HepG2 (cell line): ENCODE results near the gene DMGDH. TPM values are rescaled to one million over a fixed set of nuclear protein-coding genes. Genes with fewer than 3 reads are reported as not detected.
A peak's percentile ranks its signal among the peaks of the same experiment; 100 is the strongest.

ENCODE experiments used
- ATF2 ChIP-seq: sonication (generic); formaldehyde crosslinking; IDR thresholded peaks from 2 replicates; pipeline ENCODE4 v1.4.0; 2020; ENCODE audit warnings: missing genetic modification reagents
- BCLAF1 ChIP-seq: fragments of 450-650 bp; IDR thresholded peaks from 2 replicates; pipeline ENCODE4 v1.6.1; 2017; ENCODE audit warnings: mild to moderate bottlenecking
- DPF2 ChIP-seq: sonication (generic); formaldehyde crosslinking; IDR thresholded peaks from 2 replicates; pipeline ENCODE4 v1.4.0; 2020; ENCODE audit warnings: mild to moderate bottlenecking, low read depth, missing genetic modification reagents, borderline replicate concordance
- FLYWCH1 ChIP-seq: sonication (generic); formaldehyde crosslinking; IDR thresholded peaks from 2 replicates; pipeline ENCODE4 v1.8.1; 2023; ENCODE audit warnings: mild to moderate bottlenecking, missing genetic modification reagents
- JDP2 ChIP-seq: sonication (generic); formaldehyde crosslinking; IDR thresholded peaks from 2 replicates; pipeline ENCODE4 v1.8.1; 2022; ENCODE audit warnings: missing genetic modification reagents, borderline replicate concordance
- NCOA1 ChIP-seq: sonication (generic); formaldehyde crosslinking; IDR thresholded peaks from 2 replicates; pipeline ENCODE4 v1.9.0; 2021; ENCODE audit warnings: missing genetic modification reagents
- NFIC ChIP-seq: IDR thresholded peaks from 2 replicates; pipeline ENCODE4 v1.6.1; 2012; ENCODE audit warnings: mild to moderate bottlenecking, low read length, inconsistent platforms
- NR0B2 ChIP-seq: sonication (generic); formaldehyde crosslinking; IDR thresholded peaks from 2 replicates; pipeline ENCODE4 v1.4.0; 2020; ENCODE audit warnings: mild to moderate bottlenecking, missing genetic modification reagents
- PHF20 ChIP-seq: sonication (generic); formaldehyde crosslinking; IDR thresholded peaks from 2 replicates; pipeline ENCODE4 v1.5.0; 2020; ENCODE audit warnings: mild to moderate bottlenecking, missing genetic modification reagents
- RFX3 ChIP-seq: IDR thresholded peaks from 2 replicates; pipeline ENCODE4 v1.6.1; 2016; ENCODE audit warnings: missing biosample characterization, missing genetic modification reagents
- RXRA ChIP-seq: sonication (generic); formaldehyde crosslinking; IDR thresholded peaks from 2 replicates; pipeline ENCODE4 v1.5.1; 2020; ENCODE audit warnings: missing genetic modification reagents
- SKIL ChIP-seq: sonication (generic); formaldehyde crosslinking; IDR thresholded peaks from 2 replicates; pipeline ENCODE4 v1.8.0; 2022; ENCODE audit warnings: missing genetic modification reagents, mild to moderate bottlenecking, moderate library complexity, borderline replicate concordance
- SMAD1 ChIP-seq: sonication (generic); formaldehyde crosslinking; IDR thresholded peaks from 2 replicates; pipeline ENCODE4 v1.4.0; 2020; ENCODE audit warnings: missing genetic modification reagents, low read depth, mild to moderate bottlenecking, borderline replicate concordance
- SP4 ChIP-seq: sonication (generic); formaldehyde crosslinking; IDR thresholded peaks from 2 replicates; pipeline ENCODE4 v1.8.1; 2023; ENCODE audit warnings: mild to moderate bottlenecking, missing genetic modification reagents
- YEATS2 ChIP-seq: sonication (generic); formaldehyde crosslinking; IDR thresholded peaks from 2 replicates; pipeline ENCODE4 v1.4.0; 2020; ENCODE audit warnings: missing genetic modification reagents, borderline replicate concordance
- ZFP91 ChIP-seq: sonication (generic); formaldehyde crosslinking; IDR thresholded peaks from 2 replicates; pipeline ENCODE4 v1.9.0; 2022; ENCODE audit warnings: missing genetic modification reagents, mild to moderate bottlenecking, borderline replicate concordance
- ZMYM2 ChIP-seq: sonication (generic); formaldehyde crosslinking; IDR thresholded peaks from 2 replicates; pipeline ENCODE4 v1.8.0; 2022; ENCODE audit warnings: mild to moderate bottlenecking, missing genetic modification reagents
- ZNF446 ChIP-seq: sonication (generic); formaldehyde crosslinking; IDR thresholded peaks from 2 replicates; pipeline ENCODE4 v1.5.0; 2020; ENCODE audit warnings: mild to moderate bottlenecking, missing genetic modification reagents
- ZNF451 ChIP-seq: sonication (generic); formaldehyde crosslinking; IDR thresholded peaks from 2 replicates; pipeline ENCODE4 v1.5.0; 2020; ENCODE audit warnings: mild to moderate bottlenecking, missing genetic modification reagents
- ZNF543 ChIP-seq: sonication (generic); formaldehyde crosslinking; IDR thresholded peaks from 2 replicates; pipeline ENCODE4 v1.4.0; 2020; ENCODE audit warnings: mild to moderate bottlenecking, missing genetic modification reagents
- ZNF607 ChIP-seq: sonication (generic); formaldehyde crosslinking; IDR thresholded peaks from 2 replicates; pipeline ENCODE4 v1.5.1; 2020; ENCODE audit warnings: missing genetic modification reagents, mild to moderate bottlenecking, borderline replicate concordance
- ZNF777 ChIP-seq: sonication (generic); formaldehyde crosslinking; IDR thresholded peaks from 2 replicates; pipeline ENCODE4 v1.4.0; 2020; ENCODE audit warnings: missing genetic modification reagents
- ZNF850 ChIP-seq: sonication (generic); formaldehyde crosslinking; conservative IDR thresholded peaks from 2 replicates; pipeline ENCODE4 v1.9.0; 2021; ENCODE audit warnings: mild to moderate bottlenecking, missing genetic modification reagents
- polyA plus RNA-seq, 8 experiments: library from polyadenylated mRNA; depleted of rRNA in 3 of 8; stranded (reverse) in 7 of 8; unstranded in 1 of 8; fragments of >200 nt; fragmentation: Illumina TruSeq in 4 of 8; extraction: Trizol in 4 of 8; gene quantifications; 2 replicates each; pipeline versions ENCODE4 v1.2.1 to v1.2.3, GENCODE V29; 2011 to 2016; ENCODE audit warnings: low read depth in 4 of 8, missing spikeins in 1 of 8, mixed read lengths in 1 of 8; ENCODE audit not compliant: insufficient read depth in 1 of 8
- total RNA-seq, 5 experiments: library from RNA; depleted of rRNA; stranded (reverse); fragments of >200 nt; fragmentation: Illumina TruSeq; extraction: Trizol; gene quantifications; 2 replicates each; pipeline ENCODE4 v1.2.3, GENCODE V29; 2016; ENCODE audit warnings: low read depth in 1 of 5

Gene DMGDH
- total and polyA plus RNA-seq, 2 of the 13 experiments (the other 11 are each of a cell fraction or from before 2014, with no cell fraction given), result 3.6 to 7.9 TPM

GRCh38 chr5:78985725-78986223 is 83.7 kb downstream of the DMGDH start (continued):
- no peak for TF ChIP-seq BCLAF1
- TF ChIP-seq JDP2 (CRISPR knock-in tag), result no peak; the same call in 1 of the 2 replicates
- TF ChIP-seq SMAD1 (CRISPR knock-in tag), result no peak
- peak; percentile 67; the same call in 1 of the 2 replicates for TF ChIP-seq ZMYM2
- peak; percentile 87 for TF ChIP-seq ZNF543 (CRISPR knock-in tag)
- TF ChIP-seq ZNF607 (CRISPR knock-in tag), result 0 out of 2 replicates have a peak, but pooled peaks have one; percentile 48
- TF ChIP-seq NFIC, result peak; percentile 80
- TF ChIP-seq SKIL, result peak; percentile 97
- no peak for TF ChIP-seq ZNF850 (CRISPR knock-in tag)
- TF ChIP-seq DPF2, result peak; percentile 93
- TF ChIP-seq YEATS2 (CRISPR knock-in tag), result peak; percentile 76; the same call in 1 of the 2 replicates
- peak; percentile 99 for TF ChIP-seq RXRA
- TF ChIP-seq ZNF446 (CRISPR knock-in tag), result no peak
- no peak for TF ChIP-seq FLYWCH1 (CRISPR knock-in tag)
- TF ChIP-seq ZFP91 (CRISPR knock-in tag), result peak; percentile 59; the same call in 1 of the 2 replicates
- peak; percentile 94 for TF ChIP-seq ATF2 (CRISPR knock-in tag)
- TF ChIP-seq ZNF451 (CRISPR knock-in tag), result 0 out of 2 replicates have a peak, but pooled peaks have one; percentile 52
- no peak; the same call in 1 of the 2 replicates for TF ChIP-seq PHF20
- peak; percentile 35; the same call in 1 of the 2 replicates for TF ChIP-seq SP4 (CRISPR knock-in tag)
- no peak for TF ChIP-seq RFX3 (CRISPR knock-in tag)
- TF ChIP-seq NCOA1 (CRISPR knock-in tag), result peak; percentile 95
- TF ChIP-seq ZNF777, result no peak
- no peak for TF ChIP-seq NR0B2 (CRISPR knock-in tag)
